ENCODE data around the gene CCDC179. TPM values are rescaled to one million over a fixed set of nuclear protein-coding genes. Genes with fewer than 3 reads are reported as not detected.

The CCDC179 gene
- total RNA-seq, 1 donor from 2014 or later = not detected

- H3K36me3 Mint-ChIP-seq (ENCODE audit: low read depth) = no peaks in the 10 kb centered on the region
- no peak for DNase-seq
- H3K27ac Mint-ChIP-seq = no peak overlapping the region
- H3K27me3 Mint-ChIP-seq = peaks cover 8% of the 10 kb centered on the region
- no peaks in the 10 kb centered on the region for H3K9me3 Mint-ChIP-seq
- H3K4me1 Mint-ChIP-seq = no peaks in the 10 kb centered on the region
- H3K4me3 Mint-ChIP-seq = no peak overlapping the region
- intact Hi-C loops (cut with micrococcal nuclease) = no loop called here
Observed at GRCh38 chr11:22797047-22797446, 63.2 kb downstream of the CCDC179 start.

Other genes with a start within 250 kb of the CCDC179 start
- 17.2 and 19.1 TPM in 2 replicates for gene FANCF, start 234.7 kb downstream of the CCDC179 start, total RNA-seq
- gene GAS2, start 193.9 kb downstream of the CCDC179 start, total RNA-seq = 1.4 and 2.0 TPM in 2 replicates
- gene SVIP, start 30.7 kb downstream of the CCDC179 start, total RNA-seq = 44.5 and 45.4 TPM in 2 replicates